HCT116 (cell line): Measurements from ENCODE around the gene COL5A2. TPM values are rescaled to one million over a fixed set of nuclear protein-coding genes. Genes with fewer than 3 reads are reported as not detected.

Source experiments
- ATAC-seq: fragments of 200-7000 bp; cut with Tn5 transposase; 2 replicates; pipeline ENCODE4 v1.9.1; 2020; ENCODE audit warnings: mild to moderate bottlenecking, moderate library complexity
- BruUV-seq: library from RNA; stranded (reverse); fragments of 400-500 nt; replicated peaks from 2 replicates; lab custom pipeline; 2021; lab: Mats Ljungman, UMichigan
- CTCF ChIA-PET: fragments of 300-600 bp; sonication (Branson Sonifier 250); formaldehyde crosslinking; loops from one replicate; lab custom pipeline; 2021; ENCODE audit warnings: antibody characterized with exemption; lab: Charles Lee
- POLR2A ChIA-PET: fragments of 300-600, 350-600 bp; sonication (Branson Sonifier 250); formaldehyde crosslinking; loops from one replicate; lab custom pipeline; 2021; ENCODE audit warnings: antibody characterized with exemption; lab: Charles Lee
- RAD21 ChIA-PET, 2 experiments: fragments of 300-600 bp; sonication (Branson Sonifier 250); formaldehyde crosslinking; loops; one replicate each; lab custom pipeline; 2023; ENCODE audit warnings: low total read pairs in 2 of 2; ENCODE audit not compliant: uncharacterized antibody in 2 of 2, unreplicated experiment in 2 of 2, low non-redundant PET in 1 of 2; lab: Charles Lee
- DNase-seq: peaks from one replicate; pipeline ENCODE4 v3.0.0-alpha.2; 2010; ENCODE audit warnings: low read depth, low spot score
- H2AFZ ChIP-seq: fragments of 200-600 bp; shearing (Covaris generic), sonication (generic); 2 replicates; pipeline ENCODE4 v1.6.1; 2017; ENCODE audit warnings: low read depth, mixed run types, mixed read lengths, antibody characterized with exemption, low read length; ENCODE audit not compliant: poor library complexity, severe bottlenecking
- H3K27ac ChIP-seq: 2 replicates; pipeline ENCODE4 v1.5.1; 2012; ENCODE audit warnings: low read depth, low read length
- H3K27me3 ChIP-seq: fragments of 200-600 bp; sonication (generic); 2 replicates; pipeline ENCODE4 v1.6.1; 2016; ENCODE audit warnings: mixed run types, low read length, mixed read lengths; ENCODE audit not compliant: insufficient read depth
- H3K36me3 ChIP-seq, 2 experiments: fragments of 200-500 bp in 1 of 2; fragments of 200-600 bp in 1 of 2; sonication (Bioruptor generic) in 1 of 2; sonication (generic) in 1 of 2; 2 replicates each; pipeline versions ENCODE4 v1.5.1 to v1.6.1; 2014 to 2016; ENCODE audit warnings: low read length in 2 of 2, inconsistent platforms in 1 of 2, mixed read lengths in 1 of 2, mixed run types in 1 of 2; ENCODE audit not compliant: insufficient read depth in 2 of 2, control insufficient read depth in 1 of 2
- H3K4me1 ChIP-seq, 2 experiments: fragments of 200-600 bp in 1 of 2; sonication (generic) in 1 of 2; 2 replicates each; pipeline versions ENCODE4 v1.5.1 to v1.6.1; 2012 to 2017; ENCODE audit warnings: low read length in 2 of 2, inconsistent platforms in 1 of 2, mild to moderate bottlenecking in 1 of 2, mixed read lengths in 1 of 2, mixed run types in 1 of 2, moderate library complexity in 1 of 2; ENCODE audit not compliant: insufficient read depth in 2 of 2, control insufficient read depth in 1 of 2
- H3K4me2 ChIP-seq: fragments of 200-600 bp; sonication (generic); 2 replicates; pipeline ENCODE4 v1.6.1; 2017; ENCODE audit warnings: mixed run types, low read length, mixed read lengths
- H3K4me3 ChIP-seq, 2 experiments: fragments of 200-600 bp in 1 of 2; sonication (generic) in 1 of 2; replicated peaks in 1 of 2; 2 replicates each; pipeline ENCODE4 v1.5.1; 2011 to 2016; ENCODE audit warnings: low read length in 2 of 2, control low read depth in 1 of 2, low read depth in 1 of 2, mild to moderate bottlenecking in 1 of 2, mixed read lengths in 1 of 2, mixed run types in 1 of 2
- H3K79me2 ChIP-seq: fragments of 200-600 bp; sonication (generic); 2 replicates; pipeline ENCODE4 v1.6.1; 2017; ENCODE audit warnings: mild to moderate bottlenecking, mixed run types, low read length, moderate library complexity, mixed read lengths; ENCODE audit not compliant: insufficient read depth
- H3K9ac ChIP-seq: fragments of 200-600 bp; sonication (generic); 2 replicates; pipeline ENCODE4 v1.6.1; 2016; ENCODE audit warnings: low read length, mixed read lengths
- H3K9me2 ChIP-seq: fragments of 200-600 bp; sonication (generic), shearing (Covaris generic); 2 replicates; pipeline ENCODE4 v1.6.1; 2017; ENCODE audit warnings: mixed run types, mild to moderate bottlenecking, moderate library complexity; ENCODE audit not compliant: insufficient read depth
- H3K9me3 ChIP-seq, 2 experiments: fragments of 200-500 bp in 1 of 2; fragments of 200-600 bp in 1 of 2; sonication (Bioruptor generic) in 1 of 2; sonication (generic) in 1 of 2; 2 replicates each; pipeline ENCODE4 v1.6.1; 2014 to 2017; ENCODE audit warnings: low read length in 2 of 2, mixed read lengths in 2 of 2, inconsistent platforms in 1 of 2, low read depth in 1 of 2, mild to moderate bottlenecking in 1 of 2, mixed run types in 1 of 2, moderate library complexity in 1 of 2; ENCODE audit not compliant: control insufficient read depth in 1 of 2, insufficient read depth in 1 of 2
- H4K20me1 ChIP-seq: fragments of 200-600 bp; sonication (generic), shearing (Covaris generic); 2 replicates; pipeline ENCODE4 v1.6.1; 2017; ENCODE audit warnings: mixed run types, mild to moderate bottlenecking, moderate library complexity; ENCODE audit not compliant: insufficient read depth
- CEBPB ChIP-seq: IDR thresholded peaks from 2 replicates; pipeline ENCODE4 v1.6.1; 2012; ENCODE audit warnings: low read depth
- EGR1 ChIP-seq: IDR thresholded peaks from 2 replicates; pipeline ENCODE4 v1.6.1; 2012; ENCODE audit warnings: low read depth
- EZH2phosphoT487 ChIP-seq: fragments of 200-600 bp; IDR thresholded peaks from 2 replicates; pipeline ENCODE4 v1.6.1; 2018; ENCODE audit warnings: antibody characterized with exemption, borderline replicate concordance
- FOSL1 ChIP-seq: IDR thresholded peaks from 2 replicates; pipeline ENCODE4 v1.6.1; 2012; ENCODE audit warnings: low read depth
- JUND ChIP-seq: IDR thresholded peaks from 2 replicates; pipeline ENCODE4 v1.6.1; 2012
- SIN3A ChIP-seq: IDR thresholded peaks from 2 replicates; pipeline ENCODE4 v1.6.1; 2012; ENCODE audit warnings: low read depth
- SP1 ChIP-seq: IDR thresholded peaks from 2 replicates; pipeline ENCODE4 v1.6.1; 2012; ENCODE audit warnings: low read depth
- SRF ChIP-seq: IDR thresholded peaks from 2 replicates; pipeline ENCODE4 v1.6.1; 2012; ENCODE audit warnings: low read depth
- TCF7L2 ChIP-seq: IDR thresholded peaks from 2 replicates; pipeline ENCODE4 v1.7.0; 2011; ENCODE audit warnings: borderline replicate concordance, inconsistent platforms; ENCODE audit not compliant: insufficient read depth, insufficient read length; ENCODE audit errors: extremely low read depth
- YY1 ChIP-seq: IDR thresholded peaks from 2 replicates; pipeline ENCODE4 v1.6.1; 2011; ENCODE audit warnings: low read length, low read depth, moderate library complexity, mild to moderate bottlenecking; ENCODE audit not compliant: insufficient replicate concordance; ENCODE audit errors: extremely low read depth
- ZFX ChIP-seq: fragments of 450-650 bp; IDR thresholded peaks from 2 replicates; pipeline ENCODE4 v1.6.1; 2017
- ZNF274 ChIP-seq: fragments of 200-500 bp; sonication (Bioruptor generic); IDR thresholded peaks from 2 replicates; pipeline ENCODE4 v1.6.1; 2014; ENCODE audit warnings: mild to moderate bottlenecking, low read depth, low read length, inconsistent platforms
- intact Hi-C: fragments of 100-400 bp; cut with micrococcal nuclease; formaldehyde crosslinking; loops from 2 replicates; pipeline ENCODE4 v1.10.0; 2022
- total RNA-seq: library from RNA; stranded (reverse); gene quantifications from one replicate; pipeline ENCODE4 v1.2.1, GENCODE V29; 2021; ENCODE audit not compliant: unreplicated experiment
- TF ChIP-seq, protein P1 (sequence below): IDR thresholded peaks from 2 replicates; pipeline ENCODE4 v1.6.1; 2012
- TF ChIP-seq, protein P2 (sequence below): IDR thresholded peaks from 2 replicates; pipeline ENCODE4 v1.6.1; 2011; ENCODE audit warnings: mild to moderate bottlenecking, low read length, moderate library complexity; ENCODE audit not compliant: insufficient replicate concordance; ENCODE audit errors: extremely low read depth
- TF ChIP-seq, protein P3 (sequence below): IDR thresholded peaks from 2 replicates; pipeline ENCODE4 v1.6.1; 2012
- TF ChIP-seq, protein P4 (sequence below), 3 experiments: fragments of 200-600 bp in 1 of 3; sonication (generic) in 1 of 3; IDR thresholded peaks in 2 of 3; conservative IDR thresholded peaks in 1 of 3; 2 replicates each; pipeline ENCODE4 v1.5.1; 2012 to 2017; ENCODE audit warnings: low read depth in 2 of 3, low read length in 2 of 3, antibody characterized with exemption in 1 of 3, borderline replicate concordance in 1 of 3, control low read depth in 1 of 3, mild to moderate bottlenecking in 1 of 3, mixed read lengths in 1 of 3, mixed run types in 1 of 3, moderate library complexity in 1 of 3; ENCODE audit not compliant: insufficient read depth in 1 of 3

The COL5A2 gene
- total RNA-seq, 1 experiment from 2014 or later, result 2.3 TPM

DNA sequence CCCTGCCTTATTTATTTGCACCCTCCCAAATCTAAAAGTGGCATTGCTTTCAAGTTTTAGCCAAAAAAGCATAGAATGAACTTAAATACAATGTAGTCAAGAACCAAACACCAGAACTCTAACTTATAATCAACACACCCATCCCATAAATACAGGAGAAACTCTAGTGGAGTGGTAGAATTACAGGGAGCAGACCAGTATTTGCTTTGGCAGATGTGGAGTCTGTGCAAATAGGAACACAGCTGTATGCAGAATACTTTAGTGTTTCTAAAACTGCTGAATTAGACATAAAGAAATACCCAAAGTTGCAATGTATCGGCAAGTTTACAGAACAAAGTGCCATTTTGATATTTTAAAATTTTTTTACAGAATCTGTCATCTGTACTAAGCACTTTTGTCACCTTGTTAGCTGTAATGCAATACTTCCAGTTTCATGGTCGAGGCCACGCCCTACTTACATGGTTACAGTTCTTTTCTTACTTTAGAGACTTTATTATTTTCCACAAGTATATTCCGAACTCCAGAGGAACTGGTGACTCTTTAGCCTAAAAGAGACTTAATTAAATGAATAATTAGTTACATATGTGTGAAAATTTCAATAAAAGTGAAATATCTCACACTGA, 23.7 kb upstream of the COL5A2 start:
- intact Hi-C loops, result no loop called here
- ChIA-PET RAD21 (no interaction called here), CTCF (interaction anchor here (1.6 kb wide), 1 partner anchor 60 kb away, joined by 7 read pairs; no protein-coding TSS in a partner anchor), POLR2A (no interaction called here)
- peaks cover 8 to 22% of the 10 kb centered on the region in 2 experiments; a peak in 3 of 4 replicates for H3K4me1 ChIP-seq
- peak overlapping the region; percentile 40; the same call in 1 of the 2 replicates for H3K27ac ChIP-seq
- H3K36me3 ChIP-seq, result no peaks in the 10 kb centered on the region
- H2AFZ ChIP-seq, result peak overlapping the region; percentile 100
- peak overlapping the region; percentile 84 for H3K4me2 ChIP-seq
- ATAC-seq, result peak; percentile 58
- BruUV-seq, result no TSS peak
- H4K20me1 ChIP-seq, result no peaks in the 10 kb centered on the region
- DNase-seq, result no peak
- H3K9me3 ChIP-seq, result no peaks in the 10 kb centered on the region
- H3K9me2 ChIP-seq, result no peaks in the 10 kb centered on the region
- no peaks in the 10 kb centered on the region for H3K79me2 ChIP-seq
- H3K27me3 ChIP-seq, result no peaks in the 10 kb centered on the region
- TF ChIP-seq, protein P1, sequence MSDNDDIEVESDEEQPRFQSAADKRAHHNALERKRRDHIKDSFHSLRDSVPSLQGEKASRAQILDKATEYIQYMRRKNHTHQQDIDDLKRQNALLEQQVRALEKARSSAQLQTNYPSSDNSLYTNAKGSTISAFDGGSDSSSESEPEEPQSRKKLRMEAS, result 0 out of 2 replicates have a peak, but pooled peaks have one; percentile 10
- TF ChIP-seq SP1, result no peak
- peak overlapping the region; percentile 50 to 58 for H3K4me3 ChIP-seq
- peak overlapping the region; percentile 41 for H3K9ac ChIP-seq

DNA sequence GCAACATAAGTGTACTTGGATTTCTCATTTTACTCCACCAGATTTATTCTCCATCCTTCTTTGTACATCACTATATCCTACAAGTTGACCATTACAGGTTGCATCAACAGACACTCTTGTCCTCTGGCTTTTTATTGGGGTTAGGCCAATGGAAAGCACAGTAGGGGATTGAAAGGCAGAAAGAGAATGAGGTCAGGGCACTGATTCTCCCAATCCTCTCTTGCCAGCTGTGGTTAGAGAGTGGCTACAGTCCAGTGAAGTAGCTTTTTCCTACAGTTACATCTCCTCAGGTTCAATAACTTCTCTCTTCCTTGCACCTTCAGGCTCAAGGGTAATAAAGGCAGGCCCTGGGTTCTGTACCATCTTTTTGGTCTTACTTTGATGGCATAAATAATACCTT, 20.2 kb upstream of the COL5A2 start:
- Histone ChIP-seq H3K9me2 (no peaks in the 10 kb centered on the region), H3K36me3 (no peaks in the 10 kb centered on the region), H3K4me1 (peaks cover 8 to 17% of the 10 kb centered on the region in 2 experiments; a peak in 3 of 4 replicates), H3K27ac (no peak overlapping the region), H3K27me3 (no peaks in the 10 kb centered on the region), H2AFZ (no peak overlapping the region), H3K4me3 (no peak overlapping the region), H3K79me2 (no peaks in the 10 kb centered on the region), H3K9ac (no peak overlapping the region), H3K4me2 (no peak overlapping the region), H4K20me1 (no peaks in the 10 kb centered on the region), H3K9me3 (no peaks in the 10 kb centered on the region)
- ATAC-seq, result no peak
- no peak for TF ChIP-seq JUND
- TF ChIP-seq CEBPB, result no peak
- no peak for TF ChIP-seq EZH2phosphoT487
- TF ChIP-seq SRF, result no peak
- TF ChIP-seq, protein P2, sequence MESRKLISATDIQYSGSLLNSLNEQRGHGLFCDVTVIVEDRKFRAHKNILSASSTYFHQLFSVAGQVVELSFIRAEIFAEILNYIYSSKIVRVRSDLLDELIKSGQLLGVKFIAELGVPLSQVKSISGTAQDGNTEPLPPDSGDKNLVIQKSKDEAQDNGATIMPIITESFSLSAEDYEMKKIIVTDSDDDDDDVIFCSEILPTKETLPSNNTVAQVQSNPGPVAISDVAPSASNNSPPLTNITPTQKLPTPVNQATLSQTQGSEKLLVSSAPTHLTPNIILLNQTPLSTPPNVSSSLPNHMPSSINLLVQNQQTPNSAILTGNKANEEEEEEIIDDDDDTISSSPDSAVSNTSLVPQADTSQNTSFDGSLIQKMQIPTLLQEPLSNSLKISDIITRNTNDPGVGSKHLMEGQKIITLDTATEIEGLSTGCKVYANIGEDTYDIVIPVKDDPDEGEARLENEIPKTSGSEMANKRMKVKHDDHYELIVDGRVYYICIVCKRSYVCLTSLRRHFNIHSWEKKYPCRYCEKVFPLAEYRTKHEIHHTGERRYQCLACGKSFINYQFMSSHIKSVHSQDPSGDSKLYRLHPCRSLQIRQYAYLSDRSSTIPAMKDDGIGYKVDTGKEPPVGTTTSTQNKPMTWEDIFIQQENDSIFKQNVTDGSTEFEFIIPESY, result no peak
- TF ChIP-seq ZNF274, result no peak
- no peak for TF ChIP-seq SP1
- TF ChIP-seq, protein P3, sequence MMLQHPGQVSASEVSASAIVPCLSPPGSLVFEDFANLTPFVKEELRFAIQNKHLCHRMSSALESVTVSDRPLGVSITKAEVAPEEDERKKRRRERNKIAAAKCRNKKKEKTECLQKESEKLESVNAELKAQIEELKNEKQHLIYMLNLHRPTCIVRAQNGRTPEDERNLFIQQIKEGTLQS, result no peak
- no peak for TF ChIP-seq TCF7L2
- no peak for TF ChIP-seq EGR1
- no peak for TF ChIP-seq ZFX
- no peak for TF ChIP-seq YY1
- TF ChIP-seq, protein P4, sequence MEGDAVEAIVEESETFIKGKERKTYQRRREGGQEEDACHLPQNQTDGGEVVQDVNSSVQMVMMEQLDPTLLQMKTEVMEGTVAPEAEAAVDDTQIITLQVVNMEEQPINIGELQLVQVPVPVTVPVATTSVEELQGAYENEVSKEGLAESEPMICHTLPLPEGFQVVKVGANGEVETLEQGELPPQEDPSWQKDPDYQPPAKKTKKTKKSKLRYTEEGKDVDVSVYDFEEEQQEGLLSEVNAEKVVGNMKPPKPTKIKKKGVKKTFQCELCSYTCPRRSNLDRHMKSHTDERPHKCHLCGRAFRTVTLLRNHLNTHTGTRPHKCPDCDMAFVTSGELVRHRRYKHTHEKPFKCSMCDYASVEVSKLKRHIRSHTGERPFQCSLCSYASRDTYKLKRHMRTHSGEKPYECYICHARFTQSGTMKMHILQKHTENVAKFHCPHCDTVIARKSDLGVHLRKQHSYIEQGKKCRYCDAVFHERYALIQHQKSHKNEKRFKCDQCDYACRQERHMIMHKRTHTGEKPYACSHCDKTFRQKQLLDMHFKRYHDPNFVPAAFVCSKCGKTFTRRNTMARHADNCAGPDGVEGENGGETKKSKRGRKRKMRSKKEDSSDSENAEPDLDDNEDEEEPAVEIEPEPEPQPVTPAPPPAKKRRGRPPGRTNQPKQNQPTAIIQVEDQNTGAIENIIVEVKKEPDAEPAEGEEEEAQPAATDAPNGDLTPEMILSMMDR (IDR thresholded peaks at IDR 0.05 in 2 of 3, conservative IDR thresholded peaks at IDR 0.05 in 1 of 3; ENCODE audit: borderline replicate concordance in 1 of 3, insufficient read depth in 1 of 3, low read depth in 2 of 3, low read length in 2 of 3), result no peak
- TF ChIP-seq SIN3A, result no peak
- no peak for TF ChIP-seq FOSL1
- no peak for DNase-seq
- intact Hi-C loops, result no loop called here
- no TSS peak for BruUV-seq
- ChIA-PET POLR2A (no interaction called here), CTCF (no interaction called here), RAD21 (no interaction called here)
